GM10248 (cell line): ENCODE results near the gene CNTNAP2.

Experiments used
- CTCF ChIA-PET: fragments of 300-600 bp; sonication (Branson Sonifier 250); formaldehyde crosslinking; extraction: SDS; loops from one replicate; lab custom pipeline; 2021; ENCODE audit warnings: antibody characterized with exemption; lab: Yijun Ruan, JAX
- POLR2A ChIA-PET: fragments of 350-650 bp; sonication (Branson Sonifier 250); formaldehyde crosslinking; extraction: SDS; loops from one replicate; lab custom pipeline; 2020; ENCODE audit warnings: antibody characterized with exemption; lab: Yijun Ruan, JAX
- DNase-seq: peaks from one replicate; pipeline ENCODE4 v3.0.0; 2012; ENCODE audit errors: extremely low spot score
- CTCF ChIP-seq: IDR thresholded peaks from 2 replicates; pipeline ENCODE4 v1.5.1; 2012; ENCODE audit warnings: mild to moderate bottlenecking, low read depth; ENCODE audit errors: extremely low read depth, missing control alignments, control extremely low read depth

CNTNAP2 gene

GRCh38 chr7:148172920-148173319 is 2056.3 kb downstream of the CNTNAP2 start:
- TF ChIP-seq CTCF, result no peak

GRCh38 chr7:148173369-148173768 is 2056.8 kb downstream of the CNTNAP2 start:
- POLR2A ChIA-PET, result no interaction called here
- no peak for TF ChIP-seq CTCF
- CTCF ChIA-PET, result interaction anchor here (0.9 to 1.0 kb wide), 2 partner anchors 9 to 14 kb away, joined by 3 read pairs; no protein-coding TSS in a partner anchor
- no peak for DNase-seq

More at GRCh38 chr7:148172920-148173319, 2056.3 kb downstream of the CNTNAP2 start:
- ChIA-PET CTCF (interaction anchor here (0.9 to 1.0 kb wide), 2 partner anchors 9 to 13 kb away, joined by 3 read pairs; no protein-coding TSS in a partner anchor), POLR2A (no interaction called here)
- no peak for DNase-seq

- no peak for TF ChIP-seq CTCF
- CTCF ChIA-PET, result interaction anchor here (1.0 to 1.5 kb wide), 3 partner anchors 8 to 28 kb away, joined by 3 read pairs; no protein-coding TSS in a partner anchor
- POLR2A ChIA-PET, result no interaction called here
- DNase-seq, result no peak
Observed at GRCh38 chr7:148174376-148174775, 2057.8 kb downstream of the CNTNAP2 start.

GRCh38 chr7:148175512-148175911 is 2058.9 kb downstream of the CNTNAP2 start:
- TF ChIP-seq CTCF, result no peak
- no peak for DNase-seq
- ChIA-PET POLR2A (no interaction called here), CTCF (interaction anchor here (1.0 to 1.5 kb wide), 3 partner anchors 8 to 29 kb away, joined by 3 read pairs; no protein-coding TSS in a partner anchor)

GRCh38 chr7:148177972-148178371 is 2061.4 kb downstream of the CNTNAP2 start:
- no peak for TF ChIP-seq CTCF
- DNase-seq, result no peak
- POLR2A ChIA-PET, result no interaction called here
- CTCF ChIA-PET, result interaction anchor here (1.3 kb wide), 1 partner anchor 15 kb away, joined by 3 read pairs; no protein-coding TSS in a partner anchor

GRCh38 chr7:148180075-148180474 is 2063.5 kb downstream of the CNTNAP2 start:
- TF ChIP-seq CTCF, result no peak
- DNase-seq, result no peak
- ChIA-PET CTCF (interaction anchor here (1.2 kb wide), 1 partner anchor 10 kb away, joined by 3 read pairs; no protein-coding TSS in a partner anchor), POLR2A (no interaction called here)

- POLR2A ChIA-PET, result no interaction called here
- TF ChIP-seq CTCF, result no peak
Observed at GRCh38 chr7:148182264-148182663, 2065.7 kb downstream of the CNTNAP2 start.

More at GRCh38 chr7:148182264-148182663, 2065.7 kb downstream of the CNTNAP2 start:
- DNase-seq, result no peak
- CTCF ChIA-PET, result interaction anchor here (1.0 kb wide), 1 partner anchor 9 kb away, joined by 3 read pairs; no protein-coding TSS in a partner anchor
